Activated naive CD4-positive, alpha-beta T cell treated with anti-CD3 and anti-CD28 coated beads, Interleukin-2, amount 10 ng/mL, durations not matched to agents 5 hours and 36 hours (primary cell): ENCODE measurements around the gene C9orf78. TPM values are rescaled to one million over a fixed set of nuclear protein-coding genes. Genes with fewer than 3 reads are reported as not detected.

Experiments used
- microRNA-seq: library from miRNA; unstranded; fragments of <30 nt; microRNA quantifications from one replicate; pipeline ENCODE4 v1.2.0, GENCODE V29; 2022; ENCODE audit warnings: borderline microRNAs expressed, borderline replicate concordance
- total RNA-seq, 2 experiments: library from RNA; stranded (reverse); gene quantifications; one replicate each; pipeline ENCODE4 v1.2.3, GENCODE V29; 2021

Gene C9orf78
- 10 to 100 TPM; 72.5 to 73.6 TPM for total RNA-seq

GRCh38 chr9:129835128-129835859 is at the start of gene C9orf78, which contains the start of gene USP20:
Gene C9orf78 (minus strand): TSS chr9:129835275. CDS start chr9:129835221, 54 bp downstream.
Gene USP20 (plus strand): TSS chr9:129835458. CDS start chr9:129852556, 17,098 bp downstream.

GRCh38 chr9:129823935-129824601 is 11.0 kb downstream of the C9orf78 start, which contains the start of gene TOR1A:
Gene TOR1A (minus strand): TSS chr9:129824136. CDS start chr9:129824085, 51 bp downstream.

GRCh38 chr9:129802833-129803675 is 32.0 kb downstream of the C9orf78 start, which contains the start of gene TOR1B:
Gene TOR1B (plus strand): TSS chr9:129803184. CDS start chr9:129803213, 29 bp downstream.

Small RNAs within 50 kb of the gene (microRNA-seq; reads per million reads assigned to microRNA genes)
- gene MIR6855, result 1.3 reads per million

Other genes with a start within 250 kb of the C9orf78 start
- not detected for gene C9orf50, start 214.2 kb downstream of the C9orf78 start, total RNA-seq
- 10 to 100 TPM; 30.8 to 35.2 TPM for gene NTMT1, start 209.1 kb downstream of the C9orf78 start, total RNA-seq
- 10 to 100 TPM; 21.5 to 22.9 TPM for gene ASB6, start 193.1 kb downstream of the C9orf78 start, total RNA-seq
- gene PRRX2, start 169.6 kb downstream of the C9orf78 start, total RNA-seq, result not detected
- not detected for gene PTGES, start 82.2 kb downstream of the C9orf78 start, total RNA-seq
- 10 to 100 TPM; 22.8 to 25.1 TPM for gene TOR1B, start 32.1 kb downstream of the C9orf78 start, total RNA-seq
- gene TOR1A, start 11.1 kb downstream of the C9orf78 start, total RNA-seq, result 10 to 100 TPM; 44.3 to 44.5 TPM
- 100 to 1,000 TPM; 108 to 109 TPM for gene USP20, start 183 bp upstream of the C9orf78 start, total RNA-seq
- 100 to 1,000 TPM; 194 to 199 TPM for gene FNBP1, start 207.9 kb upstream of the C9orf78 start, total RNA-seq
- gene GPR107, start 218.6 kb upstream of the C9orf78 start, total RNA-seq, result 10 to 100 TPM; 20.1 to 20.4 TPM